IMR-90 (cell line): ENCODE measurements around the gene GPSM1. TPM values are rescaled to one million over a fixed set of nuclear protein-coding genes. Genes with fewer than 3 reads are reported as not detected.

Experiments
- ATAC-seq: fragments of 200-7000 bp; cut with Tn5 transposase; 2 replicates; pipeline ENCODE4 v1.9.1; 2020; ENCODE audit warnings: low read depth, mild to moderate bottlenecking, moderate library complexity
- BruUV-seq: library from RNA; stranded (reverse); fragments of 400-500 nt; replicated peaks from 2 replicates; lab custom pipeline; 2021; lab: Mats Ljungman, UMichigan
- CTCF ChIA-PET: fragments of 300-600 bp; formaldehyde crosslinking; extraction: SDS; loops from one replicate; lab custom pipeline; 2021; ENCODE audit warnings: antibody characterized with exemption; lab: Yijun Ruan, JAX
- POLR2A ChIA-PET: fragments of 300-600 bp; sonication (Branson Sonifier 250); formaldehyde crosslinking; loops from one replicate; lab custom pipeline; 2022; ENCODE audit warnings: antibody characterized with exemption; ENCODE audit not compliant: unreplicated experiment; lab: Charles Lee
- DNase-seq: peaks from one replicate; pipeline ENCODE4 v3.0.0; 2013
- H2AFZ ChIP-seq: replicated peaks from 2 replicates; pipeline ENCODE3; 2013; ENCODE audit warnings: low read length, mild to moderate bottlenecking; ENCODE audit not compliant: poor library complexity
- H2AK5ac ChIP-seq: 2 replicates; pipeline ENCODE4 v1.6.1; 2013; ENCODE audit warnings: low read depth, low read length, inconsistent platforms
- H2AK9ac ChIP-seq: replicated peaks from 2 replicates; pipeline ENCODE3; 2013; ENCODE audit warnings: mild to moderate bottlenecking, low read depth, low read length, moderate library complexity; ENCODE audit not compliant: poor library complexity
- H2BK120ac ChIP-seq: 2 replicates; pipeline ENCODE4 v1.6.1; 2013; ENCODE audit warnings: low read depth, low read length, inconsistent platforms
- H2BK15ac ChIP-seq: 3 replicates; pipeline ENCODE4 v1.6.1; 2013; ENCODE audit warnings: low read depth, low read length, inconsistent platforms
- H2BK20ac ChIP-seq: 2 replicates; pipeline ENCODE4 v1.6.1; 2013; ENCODE audit warnings: low read depth, mild to moderate bottlenecking, inconsistent platforms, low read length, moderate library complexity
- H2BK5ac ChIP-seq: 2 replicates; pipeline ENCODE4 v1.6.1; 2013; ENCODE audit warnings: mild to moderate bottlenecking, low read depth, low read length, inconsistent platforms; ENCODE audit not compliant: poor library complexity, severe bottlenecking
- H3K14ac ChIP-seq: replicated peaks from 2 replicates; pipeline ENCODE4 v1.6.1; 2013; ENCODE audit warnings: low read depth, low read length, inconsistent platforms
- H3K18ac ChIP-seq: 2 replicates; pipeline ENCODE4 v1.6.1; 2013; ENCODE audit warnings: low read depth, low read length, control low read depth
- H3K23ac ChIP-seq: 2 replicates; pipeline ENCODE4 v1.6.1; 2013; ENCODE audit warnings: low read depth, low read length, inconsistent platforms
- H3K27ac ChIP-seq: 2 replicates; pipeline ENCODE4 v1.5.1; 2013; ENCODE audit warnings: mild to moderate bottlenecking, control low read depth, low read length; ENCODE audit not compliant: insufficient read depth
- H3K27me3 ChIP-seq: 2 replicates; pipeline ENCODE4 v1.6.1; 2013; ENCODE audit warnings: low read length; ENCODE audit not compliant: control insufficient read depth, insufficient read depth
- H3K36me3 ChIP-seq: 2 replicates; pipeline ENCODE4 v1.6.1; 2013; ENCODE audit warnings: low read length, mixed read lengths; ENCODE audit not compliant: control insufficient read depth, insufficient read depth
- H3K4ac ChIP-seq: 2 replicates; pipeline ENCODE4 v1.6.1; 2013; ENCODE audit warnings: low read depth, low read length, inconsistent platforms
- H3K4me1 ChIP-seq: 2 replicates; pipeline ENCODE4 v1.6.1; 2013; ENCODE audit warnings: low read length, mixed read lengths; ENCODE audit not compliant: control insufficient read depth, insufficient read depth
- H3K4me2 ChIP-seq: 2 replicates; pipeline ENCODE4 v1.6.1; 2013; ENCODE audit warnings: low read depth, mild to moderate bottlenecking, control low read depth, low read length, moderate library complexity
- H3K4me3 ChIP-seq: 2 replicates; pipeline ENCODE4 v1.5.1; 2013; ENCODE audit warnings: low read depth, mild to moderate bottlenecking, control low read depth, low read length, moderate library complexity; ENCODE audit not compliant: insufficient read depth
- H3K56ac ChIP-seq: 2 replicates; pipeline ENCODE4 v1.6.1; 2013; ENCODE audit warnings: low read length, inconsistent platforms; ENCODE audit not compliant: insufficient read depth; ENCODE audit errors: extremely low read depth
- H3K79me1 ChIP-seq, 2 experiments: 2 replicates each; pipeline ENCODE4 v1.6.1; 2013; ENCODE audit warnings: low read length in 2 of 2, inconsistent platforms in 1 of 2, low read depth in 1 of 2
- H3K9ac ChIP-seq: 2 replicates; pipeline ENCODE4 v1.6.1; 2013; ENCODE audit warnings: low read depth, low read length, control low read depth
- H3K9me1 ChIP-seq: 2 replicates; pipeline ENCODE4 v1.6.1; 2013; ENCODE audit warnings: low read length, inconsistent platforms; ENCODE audit not compliant: insufficient read depth
- H3K9me3 ChIP-seq: 2 replicates; pipeline ENCODE4 v1.6.1; 2013; ENCODE audit warnings: low read length; ENCODE audit not compliant: control insufficient read depth, insufficient read depth
- H4K20me1 ChIP-seq: 2 replicates; pipeline ENCODE4 v1.6.1; 2013; ENCODE audit warnings: low read length, inconsistent platforms; ENCODE audit not compliant: insufficient read depth
- H4K5ac ChIP-seq: 2 replicates; pipeline ENCODE4 v1.6.1; 2013; ENCODE audit warnings: mild to moderate bottlenecking, low read depth, low read length, control low read depth
- H4K8ac ChIP-seq, 2 experiments: 2 replicates each; pipeline ENCODE4 v1.6.1; 2013; ENCODE audit warnings: low read depth in 2 of 2, low read length in 2 of 2, control low read depth in 1 of 2, inconsistent platforms in 1 of 2
- H4K91ac ChIP-seq: 2 replicates; pipeline ENCODE4 v1.6.1; 2013; ENCODE audit warnings: low read depth, low read length, inconsistent platforms; ENCODE audit not compliant: insufficient read depth
- MAZ ChIP-seq: IDR thresholded peaks from 2 replicates; pipeline ENCODE4 v1.6.1; 2012; ENCODE audit warnings: low read depth, mild to moderate bottlenecking, low read length, improper control_type of control experiment, moderate library complexity, borderline replicate concordance
- POLR2A ChIP-seq: IDR thresholded peaks from 2 replicates; pipeline ENCODE4 v1.6.1; 2012; ENCODE audit warnings: mild to moderate bottlenecking, low read depth, low read length
- WGBS, 2 experiments: methylation state at CpG; one replicate each; pipeline versions ENCODE4 v1.1.5 to v1.1.7; 2013; ENCODE audit warnings: missing lambda C conversion rate in 2 of 2; ENCODE audit not compliant: insufficient read length in 1 of 2; ENCODE audit errors: extremely low coverage in 2 of 2; 5-methylcytosine and 5-hydroxymethylcytosine counted together
- dilution Hi-C: fragments of 300-500 bp; cut with HindIII; formaldehyde crosslinking; loops from one replicate; pipeline ENCODE4 v1.14.3; 2018; ENCODE audit warnings: low sequenced_read_pairs; ENCODE audit not compliant: unreplicated experiment
- in situ Hi-C: fragments of 300-500 bp; cut with MboI; formaldehyde crosslinking; loops from 3 replicates; pipeline ENCODE4 v1.14.3; 2019; ENCODE audit warnings: low sequenced_read_pairs, inconsistent platforms, mixed read lengths
- intact Hi-C: fragments of 100-400 bp; cut with micrococcal nuclease; formaldehyde crosslinking; loops from 2 replicates; pipeline ENCODE4 v1.10.0; 2022
- polyA plus RNA-seq, 3 experiments: library from polyadenylated mRNA; depleted of rRNA; stranded (reverse); fragments of >200 nt; gene quantifications; 2 replicates each; pipeline ENCODE4 v1.2.3, GENCODE V29; 2012; ENCODE audit warnings: low replicate concordance in 1 of 3
- total RNA-seq: library from RNA; depleted of rRNA; stranded (reverse); fragments of >200 nt; gene quantifications from 2 replicates; pipeline ENCODE4 v1.2.3, GENCODE V29; 2012

The GPSM1 gene
- total and polyA plus RNA-seq, 2 of the 4 experiments (the other 2 are of a cell fraction) = 28.7 to 71.2 TPM

DNA sequence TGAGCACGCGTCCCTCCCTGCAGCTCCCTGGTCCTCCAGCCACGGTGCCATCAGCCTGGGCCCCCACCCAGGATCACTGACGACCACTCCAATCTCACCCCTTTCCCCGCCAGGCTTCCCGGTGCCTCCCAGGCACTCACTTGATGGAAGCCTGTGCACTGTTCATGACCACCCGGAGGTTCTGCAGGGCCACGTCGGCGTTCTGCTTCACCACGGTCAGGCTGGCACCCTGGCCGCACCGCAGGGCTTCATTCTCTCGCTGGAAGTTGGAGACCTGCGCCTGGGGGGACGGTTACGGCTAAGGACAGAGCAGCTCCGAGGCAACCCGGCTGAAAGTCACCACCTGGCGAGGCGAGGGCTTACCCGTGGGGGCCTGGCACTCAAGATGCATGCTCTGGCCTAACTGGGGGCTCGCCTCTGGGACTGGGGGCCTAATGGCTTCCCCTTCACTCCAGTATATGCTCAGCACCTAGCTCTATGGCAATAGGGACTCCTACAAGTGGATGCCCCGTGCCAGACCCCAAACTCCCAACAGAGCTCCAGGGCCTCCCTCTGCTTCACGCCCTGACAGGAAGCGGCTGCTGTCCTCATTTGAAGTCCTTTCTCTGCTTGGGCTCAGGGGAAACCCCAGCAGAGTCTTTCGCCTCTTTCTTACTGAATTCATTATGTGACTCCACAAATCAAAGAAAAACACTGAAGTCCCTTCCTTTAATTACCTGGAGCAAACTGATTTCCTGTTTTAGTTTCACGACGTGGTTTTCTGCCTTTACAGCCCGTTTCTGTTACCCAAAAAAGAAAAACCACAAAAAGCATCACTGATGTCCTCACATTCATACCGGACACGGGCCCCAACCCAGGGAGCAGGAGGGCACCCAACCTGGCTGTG lies 76.8 kb downstream of the GPSM1 start:
- POLR2A ChIA-PET = no interaction called here

More for the DNA sequence above, 76.8 kb downstream of the GPSM1 start:
- Histone ChIP-seq H2AK9ac (no peak overlapping the region), H3K4me2 (no peak overlapping the region), H3K9me1 (0 out of 2 replicates have a peak, but pooled peaks cover 5% of the 10 kb centered on the region), H3K9me3 (no peaks in the 10 kb centered on the region), H3K56ac (no peak overlapping the region), H4K91ac (no peak overlapping the region), H3K4me3 (no peak overlapping the region), H4K20me1 (peaks cover 10% of the 10 kb centered on the region; the same call in 1 of the 2 replicates), H3K27me3 (no peaks in the 10 kb centered on the region), H3K14ac (no peak overlapping the region), H2BK20ac (no peak overlapping the region), H3K4ac (no peak overlapping the region), H3K4me1 (peaks cover 3% of the 10 kb centered on the region), H3K18ac (no peak overlapping the region), H2BK15ac (no peak overlapping the region), H2AK5ac (no peak overlapping the region), H3K27ac (no peak overlapping the region), H4K5ac (no peak overlapping the region), H3K9ac (no peak overlapping the region), H2AFZ (no peak overlapping the region), H3K36me3 (peaks cover 40% of the 10 kb centered on the region), H2BK120ac (no peak overlapping the region), H3K23ac (no peak overlapping the region), H3K79me1 (peaks cover 9 to 25% of the 10 kb centered on the region in 2 experiments), H2BK5ac (no peak overlapping the region), H4K8ac (no peak overlapping the region)
- DNase-seq = no peak
- no TSS peak for BruUV-seq
- intact Hi-C loops (loop anchor here (5.0 kb wide), 1 partner anchor 77 kb away; the partner anchor contains the start of gene GPSM1), dilution Hi-C loops (no loop called here), in situ Hi-C loops (loop anchor here (5.0 kb wide), 1 partner anchor 82 kb away; no protein-coding TSS in a partner anchor)
- 96% methylated on average over 13 of the region's 32 CpGs; no CpG with 5 or more reads in 1 of the 2 experiments for WGBS, 2 experiments
- no peak for ATAC-seq
- no peak for TF ChIP-seq MAZ
- TF ChIP-seq POLR2A = no peak
- CTCF ChIA-PET = no interaction called here
